HG03565 (cell line): ENCODE data around the gene RAMP2.

Experiments
- ATAC-seq: cut with Tn5 transposase; IDR thresholded peaks from one replicate; pipeline ENCODE4 v1.9.1; 2021; ENCODE audit warnings: mild to moderate bottlenecking, moderate library complexity; ENCODE audit not compliant: unreplicated experiment

The RAMP2 gene

DNA sequence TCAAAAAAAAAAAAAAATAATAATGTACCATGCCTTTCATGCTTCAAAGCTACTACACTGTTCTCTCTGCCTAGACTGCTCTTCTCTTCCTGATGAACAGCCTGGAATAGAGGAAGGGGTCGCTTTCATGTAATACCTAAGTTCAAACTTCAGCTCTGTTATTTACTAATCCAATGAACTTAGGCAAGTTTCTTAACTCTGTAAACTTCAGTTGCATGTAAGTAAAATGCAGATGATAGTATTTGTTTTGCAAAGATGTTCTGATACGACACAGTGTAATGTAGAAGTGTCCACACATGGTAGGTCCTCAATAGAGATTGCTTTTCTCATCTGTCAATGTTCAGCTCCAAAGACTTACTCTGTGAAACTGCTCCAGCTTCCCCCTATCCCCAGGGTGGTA, 30.9 kb downstream of the RAMP2 start:
- no peak for ATAC-seq

DNA sequence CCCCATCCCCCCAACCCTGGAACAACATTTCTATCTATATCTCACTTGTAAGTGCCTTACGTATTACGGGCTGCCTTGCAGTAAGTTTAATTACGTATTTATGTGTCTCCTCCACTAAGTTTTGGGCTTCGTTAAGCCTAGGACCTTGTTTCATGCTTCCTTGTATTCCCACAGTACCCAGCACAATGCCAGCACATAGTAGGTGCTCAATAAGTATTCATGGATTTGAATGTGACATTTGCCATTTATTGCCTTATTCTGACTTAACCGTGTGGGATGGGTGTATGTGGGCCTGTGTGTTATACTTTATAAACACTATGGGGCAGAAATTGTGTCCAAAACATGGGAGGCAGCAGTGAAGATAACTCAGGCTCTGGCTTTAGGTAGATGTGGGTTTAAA, 31.5 kb downstream of the RAMP2 start:
- ATAC-seq = no peak

DNA sequence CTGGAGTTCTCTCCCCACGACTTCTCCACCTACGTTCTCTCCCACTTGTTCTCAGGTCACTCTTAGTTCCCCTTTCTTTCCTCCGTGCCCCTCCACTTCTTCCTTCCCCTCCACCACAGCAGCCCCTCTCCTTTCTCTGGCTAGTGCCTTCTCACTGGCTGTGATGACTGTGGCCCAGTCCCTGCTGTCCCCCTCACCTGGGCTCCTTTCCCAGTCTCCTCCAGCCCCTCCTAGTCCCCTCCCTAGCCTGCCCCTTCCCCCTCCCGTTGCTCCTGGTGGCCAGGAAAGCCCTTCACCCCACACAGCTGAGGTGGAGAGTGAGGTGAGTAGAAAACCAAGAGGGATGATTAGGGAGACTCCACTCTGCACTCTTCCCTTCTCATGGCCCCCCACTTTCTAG, 34.0 kb downstream of the RAMP2 start:
- no peak for ATAC-seq

DNA sequence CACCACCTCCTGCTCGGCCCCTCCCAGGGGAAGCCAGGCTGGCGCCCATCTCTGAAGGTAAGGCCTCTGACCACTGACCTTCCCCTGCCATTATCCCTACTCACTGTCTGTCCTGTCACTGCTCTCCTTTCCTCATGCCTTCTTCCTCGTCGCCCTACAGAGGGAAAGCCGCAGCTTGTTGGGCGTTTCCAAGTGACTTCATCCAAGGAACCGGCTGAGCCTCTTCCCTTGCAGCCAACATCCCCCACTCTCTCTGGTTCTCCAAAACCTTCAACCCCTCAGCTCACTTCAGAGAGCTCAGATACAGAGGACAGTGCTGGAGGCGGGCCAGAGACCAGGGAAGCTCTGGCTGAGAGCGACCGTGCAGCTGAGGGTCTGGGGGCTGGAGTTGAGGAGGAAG, 34.4 kb downstream of the RAMP2 start:
- ATAC-seq = no peak

GRCh38 chr17:42796066-42796758, 35.2 kb downstream of the RAMP2 start:
- ATAC-seq = no peak

- no peak for ATAC-seq
Measured at GRCh38 chr17:42797067-42798007, 36.3 kb downstream of the RAMP2 start.

GRCh38 chr17:42798011-42798382, 37.0 kb downstream of the RAMP2 start:
- ATAC-seq = no peak

DNA sequence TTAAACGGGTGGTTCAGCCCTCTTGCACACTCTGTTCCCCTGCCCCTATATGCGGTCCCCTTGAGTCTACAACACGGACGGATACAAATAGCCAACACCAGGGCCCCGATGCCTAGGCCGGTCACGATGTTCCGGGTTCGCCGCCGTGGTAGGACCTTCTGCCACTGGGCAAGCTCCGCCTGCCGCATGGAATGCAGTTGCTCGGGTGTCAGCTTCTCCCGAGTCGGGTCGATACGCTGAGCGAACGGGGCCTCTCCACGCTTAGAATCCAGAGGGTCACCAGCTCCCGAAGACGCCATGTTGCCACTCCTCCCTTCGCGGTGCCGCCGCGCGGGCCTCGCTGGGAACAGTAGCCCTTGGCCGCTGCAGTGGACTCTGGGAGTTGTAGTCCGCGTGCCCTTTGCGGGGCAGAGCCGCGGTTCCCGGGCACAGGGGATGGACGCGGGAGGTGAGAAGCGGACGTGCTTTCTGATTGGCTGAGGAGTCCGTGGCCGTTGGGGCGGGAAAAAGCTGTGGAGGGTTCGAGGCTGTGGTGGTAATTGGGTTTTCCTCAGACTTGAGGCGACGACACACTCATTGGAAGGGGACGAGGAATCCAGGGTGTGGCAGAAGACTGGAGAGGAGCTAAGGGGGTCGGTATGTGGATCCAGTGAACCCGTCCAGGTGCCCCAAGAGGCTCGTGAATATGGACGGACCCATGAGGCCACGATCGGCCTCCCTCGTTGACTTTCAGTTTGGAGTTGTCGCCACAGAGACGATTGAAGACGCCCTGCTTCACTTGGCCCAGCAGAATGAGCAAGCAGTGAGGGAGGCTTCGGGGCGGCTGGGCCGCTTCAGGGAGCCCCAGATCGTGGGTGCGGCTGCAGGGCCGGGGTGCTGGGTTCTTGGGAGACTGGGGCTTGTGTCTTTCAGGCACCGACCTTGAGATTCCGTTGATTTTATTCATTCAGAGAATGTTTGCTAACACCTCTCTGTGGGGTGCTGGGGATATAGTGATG, 37.7 kb downstream of the RAMP2 start, which contains the start of the genes CNTD1 and COA3:
Gene CNTD1 (plus strand): TSS at position 479 of the 998 bp plus-strand sequence. CDS start 207 bp downstream, at position 686.
Gene COA3 (minus strand): TSS at position 322 of the 998 bp plus-strand sequence. CDS start 23 bp downstream, at position 299.
- ATAC-seq = no peak

- no peak for ATAC-seq
Measured at GRCh38 chr17:42803074-42803883, 42.3 kb downstream of the RAMP2 start.

GRCh38 chr17:42804918-42805367, 43.9 kb downstream of the RAMP2 start:
- no peak for ATAC-seq

DNA sequence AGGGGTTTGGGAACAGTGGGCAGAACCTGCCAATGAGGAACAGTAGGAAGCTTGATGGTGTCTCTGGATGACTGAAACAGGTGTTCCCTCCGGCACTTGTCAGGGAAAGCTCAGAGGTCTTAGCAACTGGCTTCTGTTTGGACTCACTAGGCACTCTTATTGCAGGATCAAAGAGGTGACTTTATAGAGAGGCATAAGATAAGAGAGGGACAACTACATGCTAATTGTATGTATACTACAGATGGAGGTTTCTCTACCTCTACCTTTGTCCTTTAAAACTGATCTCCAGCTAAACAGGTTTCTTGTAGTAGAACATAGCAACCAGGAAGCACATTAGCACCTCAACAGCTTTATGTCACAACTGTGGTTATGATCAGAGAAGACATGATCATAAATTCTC, 45.2 kb downstream of the RAMP2 start:
- ATAC-seq = no peak

DNA sequence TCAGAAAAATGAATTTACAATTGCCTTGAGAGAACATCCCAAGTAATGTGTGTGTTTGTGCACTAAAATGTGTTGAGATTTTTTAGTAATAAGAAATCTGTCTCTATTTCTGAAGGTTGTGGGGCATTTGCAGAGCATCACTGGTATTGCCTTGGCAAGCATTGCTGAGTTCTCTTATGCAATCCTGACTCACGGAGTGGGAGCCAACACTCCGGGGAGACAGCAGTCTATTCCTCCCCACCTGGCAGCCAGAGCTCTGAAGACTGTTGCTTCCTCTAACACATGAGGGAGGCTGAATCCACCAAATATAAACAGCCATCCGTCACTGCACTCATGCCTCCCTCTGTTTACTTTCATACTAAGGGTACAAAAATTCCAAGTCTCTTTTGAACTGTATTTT, 48.2 kb downstream of the RAMP2 start:
- no peak for ATAC-seq
